Sigmoid colon (tissue), 7 donors: ENCODE measurements around the gene FOXD2. TPM values are rescaled to one million over a fixed set of nuclear protein-coding genes. Genes with fewer than 3 reads are reported as not detected.
A peak's percentile ranks its signal among the peaks of the same experiment; 100 is the strongest.

ENCODE experiments used
- DNase-seq: peaks from one replicate; pipeline ENCODE4 v3.0.0-alpha.2; 2019
- H3K27ac ChIP-seq, 4 donors: fragments of 200-600 bp; sonication (generic); one replicate each; pipeline ENCODE4 v1.5.1; 2016 to 2019; ENCODE audit warnings: mild to moderate bottlenecking in 1 of 4
- H3K27me3 ChIP-seq, 3 donors: fragments of 200-600 bp; sonication (generic); one replicate each; pipeline ENCODE4 v1.5.1; 2019; ENCODE audit warnings: mild to moderate bottlenecking in 1 of 3
- H3K36me3 ChIP-seq, 4 donors: fragments of 200-600 bp; sonication (generic); one replicate each; pipeline ENCODE4 v1.5.1; 2016 to 2019
- H3K4me1 ChIP-seq, 4 donors: fragments of 200-600 bp; sonication (generic); one replicate each; pipeline ENCODE4 v1.5.1; 2017 to 2019
- H3K4me3 ChIP-seq, 4 donors: fragments of 200-600 bp; sonication (generic); one replicate each; pipeline ENCODE4 v1.5.1; 2017 to 2019; ENCODE audit warnings: mild to moderate bottlenecking in 2 of 4, moderate library complexity in 1 of 4
- H3K9me3 ChIP-seq, 4 donors: fragments of 200-600 bp in 3 of 4; sonication (generic) in 3 of 4; one replicate each; pipeline versions ENCODE4 v1.5.1 to v1.6.1; 2013 to 2019
- CTCF ChIP-seq, 4 experiments: fragments of 450-650 bp in 3 of 4; fragments of 200-600 bp in 1 of 4; IDR thresholded peaks; one replicate each; pipeline ENCODE4 v1.5.1; 2016 to 2019; ENCODE audit warnings: antibody characterized with exemption in 4 of 4, mild to moderate bottlenecking in 3 of 4, moderate library complexity in 2 of 4
- EP300 ChIP-seq, 4 donors: sonication (generic); formaldehyde crosslinking; IDR thresholded peaks; one replicate each; pipeline ENCODE4 v1.6.1; 2017; ENCODE audit warnings: antibody characterized with exemption in 4 of 4
- POLR2A ChIP-seq, 2 donors: fragments of 450-650 bp; IDR thresholded peaks; one replicate each; pipeline ENCODE4 v1.6.1; 2016; ENCODE audit warnings: antibody characterized with exemption in 2 of 2, mild to moderate bottlenecking in 2 of 2, moderate library complexity in 2 of 2
- POLR2AphosphoS5 ChIP-seq, 4 donors: sonication (generic); formaldehyde crosslinking; IDR thresholded peaks; one replicate each; pipeline ENCODE4 v1.6.1; 2017; ENCODE audit warnings: antibody characterized with exemption in 4 of 4
- WGBS, 2 donors: extraction: QIAGEN DNeasy Blood & Tissue Kit; methylation state at CpG; one replicate each; pipeline ENCODE4 v1.1.7; 2013; 5-methylcytosine and 5-hydroxymethylcytosine counted together
- intact Hi-C: fragments of 100-400 bp; cut with DNase I; formaldehyde crosslinking; loops from one replicate; pipeline ENCODE4 v1.15.1; 2023
- polyA plus RNA-seq, 3 donors: library from polyadenylated mRNA; stranded (reverse); fragments of 200-250 nt; gene quantifications; one replicate each; pipeline ENCODE4 v1.2.3, GENCODE V29; 2013
- total RNA-seq, 4 donors: library from RNA; depleted of rRNA; stranded (reverse); fragments of >200 nt; gene quantifications; one replicate each; pipeline ENCODE4 v1.1.0, GENCODE V29; 2016
- donor health status: healthy with polysubstance abuse.
- donor health status: Bipolar disorder and iron deficiency.
- donor health status: healthy.

The FOXD2 gene
- total and polyA plus RNA-seq, 7 donors = under 0.01 to 4.9 (median 3.0) TPM; not detected in 2

- peak overlapping the region in 3 of 4 donors; percentile 4 to 23 (median 18) for H3K4me3 ChIP-seq
- H3K4me1 ChIP-seq = peaks cover 0 to 22% (median 15%) of the 10 kb centered on the region in 4 donors
- no peaks in the 10 kb centered on the region for H3K36me3 ChIP-seq
- H3K9me3 ChIP-seq = no peaks in the 10 kb centered on the region
- 1 to 2% methylated on average over 73 of the region's 73 CpGs for WGBS, 2 donors
- DNase-seq = no peak
- intact Hi-C loops = no loop called here
- no peak for TF ChIP-seq EP300 (IDR thresholded peaks at IDR 0.05)
- no peak for TF ChIP-seq POLR2A (IDR thresholded peaks at IDR 0.05)
- TF ChIP-seq CTCF (IDR thresholded peaks at IDR 0.05) = no peak
- H3K27me3 ChIP-seq = peaks cover 57 to 100% (median 96%) of the 10 kb centered on the region in 3 donors
- H3K27ac ChIP-seq = no peak overlapping the region
Measured at GRCh38 chr1:47444562-47445465, 7.0 kb downstream of the FOXD2 start.

GRCh38 chr1:47445823-47446550 lies 8.1 kb downstream of the FOXD2 start:
- Histone ChIP-seq H3K4me3 (no peak overlapping the region), H3K27me3 (peaks cover 53 to 100% (median 97%) of the 10 kb centered on the region in 3 donors), H3K4me1 (peaks cover 0 to 24% (median 16%) of the 10 kb centered on the region in 4 donors), H3K9me3 (no peaks in the 10 kb centered on the region), H3K36me3 (no peaks in the 10 kb centered on the region), H3K27ac (no peak overlapping the region)
- intact Hi-C loops = no loop called here
- 6 to 12% methylated on average over 25 of the region's 25 CpGs for WGBS, 2 donors
- TF ChIP-seq EP300 (IDR thresholded peaks at IDR 0.05) = no peak
- TF ChIP-seq POLR2AphosphoS5 (IDR thresholded peaks at IDR 0.05) = no peak
- no peak for TF ChIP-seq POLR2A (IDR thresholded peaks at IDR 0.05)
- no peak for TF ChIP-seq CTCF (IDR thresholded peaks at IDR 0.05)
- no peak for DNase-seq

GRCh38 chr1:47448462-47449222 lies 10.8 kb downstream of the FOXD2 start:
- DNase-seq = no peak
- Histone ChIP-seq H3K36me3 (no peaks in the 10 kb centered on the region), H3K4me1 (peaks cover 0 to 24% (median 16%) of the 10 kb centered on the region in 4 donors), H3K27ac (no peak overlapping the region), H3K4me3 (no peak overlapping the region), H3K9me3 (no peaks in the 10 kb centered on the region), H3K27me3 (peaks cover 41 to 95% (median 87%) of the 10 kb centered on the region in 3 donors)
- intact Hi-C loops = no loop called here
- WGBS, 2 donors = 25 to 26% methylated on average over 4 of the region's 4 CpGs
- TF ChIP-seq CTCF (IDR thresholded peaks at IDR 0.05) = no peak
- no peak for TF ChIP-seq POLR2A (IDR thresholded peaks at IDR 0.05)
- TF ChIP-seq POLR2AphosphoS5 (IDR thresholded peaks at IDR 0.05) = no peak
- TF ChIP-seq EP300 (IDR thresholded peaks at IDR 0.05) = no peak

GRCh38 chr1:47449822-47450552 lies 12.1 kb downstream of the FOXD2 start:
- Histone ChIP-seq H3K4me3 (no peak overlapping the region), H3K4me1 (peaks cover 0 to 12% (median 7%) of the 10 kb centered on the region in 4 donors), H3K36me3 (no peaks in the 10 kb centered on the region), H3K9me3 (no peaks in the 10 kb centered on the region), H3K27me3 (peaks cover 28 to 93% (median 80%) of the 10 kb centered on the region in 3 donors), H3K27ac (no peak overlapping the region)
- no peak for DNase-seq
- no peak for TF ChIP-seq EP300 (IDR thresholded peaks at IDR 0.05)
- TF ChIP-seq POLR2AphosphoS5 (IDR thresholded peaks at IDR 0.05) = no peak
- no peak for TF ChIP-seq POLR2A (IDR thresholded peaks at IDR 0.05)
- no peak for TF ChIP-seq CTCF (IDR thresholded peaks at IDR 0.05)
- intact Hi-C loops = no loop called here
- 34 to 65% methylated on average over 36 of the region's 36 CpGs for WGBS, 2 donors
